Kidney capillary endothelial cell (primary cell): ENCODE results near the gene XPA.
"Not testable (repeated sequence)": the region's sequence is repeated elsewhere in the genome, so short reads cannot be mapped to it uniquely, and the experiment has no call there.

Experiments used
- DNase-seq: peaks from one replicate; pipeline ENCODE4 v3.0.0-alpha.2; 2018; ENCODE audit warnings: low spot score

The XPA gene

DNA sequence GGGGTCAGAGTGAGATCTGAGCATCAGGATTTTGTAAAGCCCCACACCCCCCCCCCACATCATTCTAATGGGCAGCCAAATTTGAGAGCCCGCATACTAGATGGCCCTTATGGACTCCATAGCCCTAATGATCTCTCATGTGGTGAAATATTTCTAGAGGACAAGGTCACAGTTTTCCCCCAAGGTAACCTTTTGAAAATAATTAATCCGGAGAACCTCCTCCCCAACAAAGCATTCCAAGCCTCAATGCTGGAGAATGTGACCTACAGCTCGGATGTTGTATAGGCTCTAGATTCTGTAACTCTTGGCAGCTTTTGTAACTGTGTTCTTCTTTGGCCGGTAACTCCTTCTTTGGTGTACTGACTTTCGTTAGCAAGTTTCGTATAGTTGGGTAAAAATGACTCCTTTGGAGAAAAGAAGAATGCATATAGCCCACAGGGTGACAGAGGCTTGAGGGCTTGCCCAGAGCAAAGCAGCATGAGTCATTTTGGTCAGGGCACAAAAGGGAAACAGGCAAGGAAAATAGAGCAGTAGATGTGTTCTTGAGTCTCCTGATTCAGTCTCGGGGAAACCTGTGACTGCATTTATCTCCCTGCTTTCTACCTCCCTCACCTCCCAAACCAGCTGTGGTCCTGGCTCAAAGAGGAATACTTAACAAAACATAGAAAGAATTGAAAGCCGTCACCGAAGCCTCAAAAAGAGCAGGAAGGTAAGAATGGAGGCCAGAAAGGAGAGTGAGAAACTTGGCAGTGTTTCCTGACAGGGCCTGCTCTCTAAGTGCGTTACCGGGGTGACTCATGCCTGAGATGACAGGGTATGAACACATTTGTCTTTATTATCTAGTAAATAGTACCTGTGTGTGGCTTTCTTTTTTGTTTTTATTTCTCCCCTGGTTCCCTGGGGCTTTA, 6.6 kb upstream of the XPA start:
- DNase-seq, result peak; percentile 25

DNA sequence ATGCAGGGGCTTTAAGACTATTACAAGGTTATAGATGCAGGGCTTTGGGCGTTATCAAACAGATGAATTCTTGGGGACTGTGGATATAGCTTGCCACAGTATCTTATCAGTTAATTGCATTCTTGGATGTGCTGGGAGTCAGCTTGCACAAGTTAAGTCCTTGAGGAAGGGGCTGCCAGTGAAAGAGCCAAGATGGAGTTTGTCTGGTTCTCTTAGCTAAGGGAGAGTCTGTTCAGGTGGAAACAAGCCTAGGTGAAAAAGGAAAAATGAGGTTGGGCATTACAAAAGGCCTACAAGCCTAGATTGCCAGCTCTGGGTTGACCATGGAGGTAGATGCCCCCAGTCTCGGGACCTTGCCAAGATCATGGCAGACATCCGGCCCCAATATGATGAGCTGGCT, 2.7 kb upstream of the XPA start:
- DNase-seq, result not testable (repeated sequence)

DNA sequence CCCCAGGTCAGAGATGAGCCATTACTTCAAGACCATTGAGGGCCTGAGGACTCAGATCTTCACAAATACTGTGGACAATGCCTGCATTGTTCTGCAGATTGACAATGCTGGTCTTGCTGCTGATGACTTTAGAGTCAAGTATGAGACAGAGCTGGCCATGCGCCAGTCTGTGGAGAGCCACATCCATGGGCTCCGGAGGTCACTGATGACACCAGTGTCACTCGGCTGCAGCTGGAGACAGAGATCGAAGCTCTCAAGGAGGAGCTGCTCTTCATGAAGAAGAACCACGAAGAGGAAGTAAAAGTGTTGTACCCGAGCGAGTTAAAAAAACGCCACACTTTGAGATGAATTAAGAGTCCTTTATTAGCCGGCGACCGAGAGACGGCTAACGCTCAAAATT, 2.1 kb upstream of the XPA start:
- DNase-seq, result not testable (repeated sequence)

DNA sequence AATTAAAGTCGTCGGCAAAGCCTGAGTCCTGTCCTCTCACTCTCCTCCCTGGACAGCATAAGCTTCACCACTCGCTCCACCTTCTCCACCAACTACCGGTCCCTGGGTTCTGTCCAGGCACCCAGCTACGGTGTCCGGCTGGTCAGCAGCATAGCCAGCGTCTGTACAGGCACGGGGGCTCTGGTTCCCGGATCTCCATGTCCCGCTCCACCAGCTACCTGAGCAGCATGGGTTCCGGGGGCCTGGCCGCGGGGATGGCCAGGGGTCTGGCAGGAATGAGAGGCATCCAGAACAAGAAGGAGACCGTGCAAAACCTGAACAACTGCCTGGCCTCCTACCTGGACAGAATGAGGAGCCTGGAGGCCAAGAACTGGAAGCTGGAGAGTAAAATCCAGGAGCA, 1.7 kb upstream of the XPA start:
- DNase-seq, result no peak

- no peak for DNase-seq
Observed at GRCh38 chr9:97697837-97698236, 697 bp upstream of the XPA start.

DNA sequence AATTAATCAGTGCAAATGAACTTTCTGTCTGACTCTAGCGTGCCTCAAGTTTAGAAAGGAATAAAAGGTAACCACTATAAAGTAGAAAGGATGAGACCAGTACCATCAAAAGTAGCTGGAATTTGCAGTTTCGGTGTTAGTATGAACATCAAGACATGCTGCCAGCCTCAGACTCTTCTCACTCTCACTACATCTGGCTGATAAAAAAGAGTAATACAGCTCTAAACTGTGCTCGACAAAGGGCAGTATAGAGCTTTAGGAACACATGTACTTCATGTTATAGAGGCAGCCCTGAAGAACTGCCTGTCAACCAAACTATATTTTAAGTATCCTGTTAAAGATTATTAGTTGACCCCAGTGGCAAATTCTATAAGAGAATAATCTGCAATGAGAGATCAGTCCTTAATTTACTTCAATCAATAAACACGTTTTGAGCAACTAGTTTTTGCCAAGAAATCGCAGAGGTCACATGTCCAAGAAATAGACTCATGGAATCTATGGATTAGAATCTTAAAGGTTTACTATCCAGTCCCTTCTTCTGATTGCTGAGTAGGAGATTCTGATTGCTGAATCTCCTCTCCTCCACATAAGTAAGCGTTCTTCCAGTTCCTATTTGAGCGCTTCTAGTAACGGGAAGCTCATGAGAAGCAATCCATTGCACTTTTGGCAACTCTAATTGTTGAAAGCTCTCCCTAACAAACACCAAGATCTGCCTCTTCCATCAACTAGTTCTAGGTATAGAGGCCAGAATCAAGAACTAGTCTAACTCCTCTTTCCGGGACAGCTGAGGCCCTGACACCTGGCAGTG, 941 bp downstream of the XPA start:
- peak; percentile 32 for DNase-seq

- no peak for DNase-seq
Observed at GRCh38 chr9:97695390-97695789, 1.8 kb downstream of the XPA start.

GRCh38 chr9:97694769-97695168, 2.4 kb downstream of the XPA start:
- DNase-seq, result no peak

DNA sequence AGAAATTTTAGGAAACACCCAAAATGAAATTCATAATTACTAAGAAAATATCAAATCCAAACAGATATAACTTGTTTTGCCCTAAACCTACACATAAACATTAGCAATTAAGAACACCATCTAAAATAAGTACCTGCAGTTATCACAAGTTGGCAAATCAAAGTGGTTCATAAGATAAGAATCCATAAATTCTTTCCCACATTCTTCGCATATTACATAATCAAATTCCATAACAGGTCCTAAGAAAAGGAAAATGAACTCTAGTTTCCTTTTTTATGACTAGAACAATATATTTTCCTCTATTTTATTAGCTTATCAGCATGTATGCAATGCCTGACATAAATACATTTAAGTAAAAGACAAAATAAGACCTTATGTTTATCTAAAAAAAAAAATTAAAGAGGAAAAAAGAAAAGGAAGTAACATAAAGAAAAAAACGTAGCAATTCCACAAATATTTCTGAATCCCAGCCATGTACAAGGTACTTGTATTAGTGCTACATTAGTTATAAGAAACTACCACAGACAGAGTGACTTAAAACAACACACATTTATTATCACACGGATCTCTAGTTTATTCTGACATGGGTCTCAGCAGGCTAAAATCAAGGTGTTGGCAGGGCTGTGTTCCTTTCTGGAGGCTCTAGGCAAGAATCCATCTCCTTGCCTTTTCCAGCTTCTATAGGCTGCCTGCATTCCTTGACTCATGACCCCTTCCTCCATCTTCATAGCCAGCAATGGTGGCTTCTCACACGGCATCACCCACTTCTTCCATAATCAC, 7.5 kb downstream of the XPA start:
- DNase-seq, result peak; percentile 33

GRCh38 chr9:97688654-97689053, 8.5 kb downstream of the XPA start:
- DNase-seq, result no peak

DNA sequence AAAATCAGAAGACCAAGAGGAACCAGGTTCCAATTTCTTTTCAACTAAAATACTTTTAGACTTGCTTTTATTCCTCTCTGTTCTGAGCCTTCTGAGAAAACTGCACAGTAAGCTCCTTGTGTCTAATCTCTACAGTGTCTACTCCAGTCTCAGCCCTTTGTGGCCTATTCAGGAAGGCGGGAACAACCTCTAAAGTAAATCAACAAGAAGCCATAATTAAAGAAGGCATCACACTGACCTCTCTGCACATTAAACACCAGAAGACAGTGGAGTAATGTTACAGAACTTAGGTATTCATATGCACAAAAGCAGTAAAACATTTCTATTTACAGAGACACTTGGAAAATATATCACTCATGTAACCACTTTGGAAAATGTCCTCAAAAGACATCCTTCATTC, 14.9 kb downstream of the XPA start:
- DNase-seq, result no peak

DNA sequence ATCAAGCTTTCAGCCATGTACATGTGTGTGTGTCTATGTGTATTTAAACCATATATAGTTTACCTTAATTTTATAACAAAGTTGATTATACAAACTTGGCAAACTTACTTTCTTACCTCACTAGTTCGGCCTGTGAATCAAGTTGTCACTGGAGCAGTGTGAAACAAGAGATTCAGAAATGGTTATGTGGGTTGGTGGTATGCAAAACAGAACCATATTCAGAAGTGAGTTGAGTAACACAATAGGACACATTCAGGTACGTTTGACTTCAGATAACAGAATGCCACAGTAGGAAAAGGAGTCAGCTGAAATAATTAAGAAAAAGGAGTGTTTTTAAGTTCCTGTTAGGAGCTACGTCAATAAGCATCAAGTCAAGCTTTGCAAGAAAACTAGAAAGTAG, 21.5 kb downstream of the XPA start:
- DNase-seq, result no peak

- DNase-seq, result no peak
Observed at GRCh38 chr9:97673922-97674321, 23.2 kb downstream of the XPA start.

DNA sequence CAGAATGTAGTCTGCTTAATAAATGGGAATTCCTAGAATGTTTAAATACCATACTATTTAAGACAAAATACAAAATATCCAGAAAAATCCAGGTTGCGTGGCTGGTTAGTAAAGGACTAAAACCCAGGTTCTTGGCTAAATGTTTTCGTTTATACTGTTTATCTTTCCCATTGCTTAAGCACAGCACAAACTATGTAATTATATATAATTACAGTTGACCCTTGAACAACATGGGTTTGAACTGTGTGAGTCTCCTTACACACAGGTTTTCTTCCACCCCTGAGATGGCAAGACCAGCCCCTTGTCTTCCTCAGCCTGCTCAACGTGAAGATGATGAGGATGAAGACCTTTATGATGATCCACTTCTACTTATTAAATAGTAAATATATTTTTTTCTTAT, 24.7 kb downstream of the XPA start:
- no peak for DNase-seq

- DNase-seq, result no peak
Observed at GRCh38 chr9:97670586-97670985, 26.6 kb downstream of the XPA start.

DNA sequence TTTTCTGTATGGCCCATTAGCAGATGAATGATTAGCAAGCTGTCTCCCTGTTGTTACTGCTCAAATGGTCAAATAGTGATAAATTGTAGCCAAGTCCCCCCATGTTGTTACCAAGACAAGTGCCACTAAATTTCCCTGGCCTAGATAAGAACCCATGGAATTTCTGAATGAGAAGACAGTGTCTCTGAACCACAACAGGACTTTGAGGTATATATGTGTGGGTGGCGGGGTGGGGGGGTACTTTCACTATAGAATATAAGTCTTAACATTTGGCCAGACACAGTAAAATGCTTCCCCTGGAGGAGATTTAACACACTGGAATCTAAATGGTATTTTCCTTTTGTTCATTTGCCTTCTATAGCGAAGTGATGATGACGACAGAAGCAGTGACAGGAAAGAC, 28.7 kb downstream of the XPA start:
- DNase-seq, result no peak

- DNase-seq, result no peak
Observed at GRCh38 chr9:97666907-97667686, 30.0 kb downstream of the XPA start.

DNA sequence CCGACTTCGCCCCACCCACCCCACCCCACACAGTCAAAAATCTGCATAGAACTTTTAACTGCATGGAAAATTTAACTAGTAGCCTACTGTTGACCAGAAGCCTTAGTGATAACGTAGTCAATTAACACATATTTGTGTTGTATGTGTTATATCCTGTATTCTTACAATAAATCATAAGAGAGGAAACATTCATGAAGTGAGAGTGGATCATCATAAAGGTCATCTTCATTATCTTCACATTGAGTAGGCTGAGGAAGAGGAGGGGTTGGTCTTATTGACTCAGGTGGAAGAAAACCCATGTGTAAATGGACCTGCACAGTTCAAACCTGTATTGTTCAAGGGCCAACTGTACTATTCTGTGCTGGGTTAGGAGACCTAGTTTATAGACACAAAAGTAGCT, 31.4 kb downstream of the XPA start:
- DNase-seq, result no peak

DNA sequence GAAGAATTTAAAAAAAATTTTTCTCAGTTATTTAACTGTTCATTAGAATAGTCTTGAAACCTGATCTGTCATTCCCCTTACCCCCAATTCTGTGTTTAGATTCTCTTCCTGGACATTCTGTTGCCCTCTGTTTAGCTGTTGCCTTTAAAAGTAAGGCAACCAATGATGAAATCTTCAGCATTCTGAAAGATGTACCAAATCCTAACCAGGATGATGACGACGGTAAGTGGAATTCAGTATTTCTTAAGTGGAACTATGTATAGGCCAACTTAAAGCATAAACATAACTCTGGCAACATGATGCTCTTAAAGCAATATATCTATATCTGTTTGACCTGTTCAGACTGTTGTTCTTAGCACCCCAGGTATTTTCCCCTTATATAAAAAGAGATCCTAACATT, 36.3 kb downstream of the XPA start:
- no peak for DNase-seq

DNA sequence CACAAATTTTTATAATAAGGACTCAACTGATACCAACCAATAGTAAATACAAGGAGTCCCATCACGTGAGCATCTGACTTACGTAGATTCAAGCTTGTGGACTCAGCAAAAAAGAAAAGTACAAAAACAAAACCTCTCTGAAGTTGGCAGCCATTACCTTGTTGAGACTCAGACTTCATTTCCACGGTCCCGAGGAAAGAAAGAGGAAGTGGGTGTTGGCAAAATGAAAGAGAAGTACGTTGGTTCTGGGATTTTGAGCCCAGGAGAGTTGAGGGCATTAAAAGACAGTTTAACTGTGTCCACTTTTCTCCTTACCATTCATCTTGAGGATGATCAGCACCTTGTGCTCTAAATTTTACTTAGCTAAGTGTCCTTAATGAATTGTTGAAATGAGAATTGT, 36.8 kb downstream of the XPA start:
- DNase-seq, result no peak

GRCh38 chr9:97659771-97660170, 37.4 kb downstream of the XPA start:
- DNase-seq, result no peak

- no peak for DNase-seq
Observed at GRCh38 chr9:97658707-97659106, 38.4 kb downstream of the XPA start.
